H1 (cell line): ENCODE measurements around the gene SPAG5. TPM values are rescaled to one million over a fixed set of nuclear protein-coding genes. Genes with fewer than 3 reads are reported as not detected.

Source experiments
- ASH2L ChIP-seq: fragments of 200-600, 300-600 bp; sonication (generic); IDR thresholded peaks from one replicate; pipeline ENCODE4 v1.7.1; 2017; ENCODE audit warnings: low read length
- ATF2 ChIP-seq: IDR thresholded peaks from 2 replicates; pipeline ENCODE4 v1.6.1; 2012; ENCODE audit warnings: low read length, inconsistent platforms
- BACH1 ChIP-seq: IDR thresholded peaks from 2 replicates; pipeline ENCODE4 v1.6.1; 2012; ENCODE audit warnings: low read length, improper control_type of control experiment
- CBX5 ChIP-seq: fragments of 300-800, 300-1000 bp; sonication (generic); IDR thresholded peaks from 2 replicates; pipeline ENCODE4 v1.7.1; 2016; ENCODE audit warnings: antibody characterized with exemption, low read length, low read depth
- CHD2 ChIP-seq: IDR thresholded peaks from 2 replicates; pipeline ENCODE4 v1.6.1; 2012; ENCODE audit warnings: low read length, improper control_type of control experiment
- CTCF ChIP-seq, 3 experiments: IDR thresholded peaks; 1 replicate in 2 of 3; 2 replicates in 1 of 3; pipeline versions ENCODE4 v1.5.1 to v1.6.1; 2011; ENCODE audit warnings: low read length in 3 of 3, mild to moderate bottlenecking in 3 of 3, inconsistent platforms in 2 of 3, low read depth in 1 of 3, moderate library complexity in 1 of 3; ENCODE audit not compliant: insufficient read depth in 1 of 3; ENCODE audit errors: control extremely low read depth in 1 of 3
- E2F6 ChIP-seq: IDR thresholded peaks from 2 replicates; pipeline ENCODE4 v1.6.1; 2012; ENCODE audit warnings: inconsistent platforms
- EZH2 ChIP-seq: fragments of 200-600 bp; sonication (generic); IDR thresholded peaks from 2 replicates; pipeline ENCODE4 v1.7.1; 2012; ENCODE audit warnings: low read depth, mild to moderate bottlenecking, moderate library complexity, low read length, inconsistent platforms; ENCODE audit not compliant: severe bottlenecking
- GTF2F1 ChIP-seq: IDR thresholded peaks from 2 replicates; pipeline ENCODE4 v1.6.1; 2012; ENCODE audit warnings: low read depth, low read length, improper control_type of control experiment, borderline replicate concordance
- HDAC6 ChIP-seq: IDR thresholded peaks from one replicate; pipeline ENCODE4 v1.7.1; 2012; ENCODE audit warnings: low read depth, mild to moderate bottlenecking, inconsistent platforms, low read length, moderate library complexity
- JUN ChIP-seq: IDR thresholded peaks from 2 replicates; pipeline ENCODE4 v1.6.1; 2011; ENCODE audit warnings: low read depth, mild to moderate bottlenecking, improper control_type of control experiment, low read length
- NRF1 ChIP-seq: IDR thresholded peaks from 2 replicates; pipeline ENCODE4 v1.6.1; 2011; ENCODE audit warnings: mild to moderate bottlenecking, low read depth, low read length, improper control_type of control experiment
- RNF2 ChIP-seq: fragments of 200-900, 300-1000 bp; sonication (generic); IDR thresholded peaks from 2 replicates; pipeline ENCODE4 v1.7.1; 2016; ENCODE audit warnings: borderline replicate concordance, low read depth, mild to moderate bottlenecking, antibody characterized with exemption, low read length; ENCODE audit not compliant: poor library complexity, severe bottlenecking; ENCODE audit errors: missing control alignments
- RXRA ChIP-seq: IDR thresholded peaks from 2 replicates; pipeline ENCODE4 v1.6.1; 2011; ENCODE audit warnings: low read depth, mild to moderate bottlenecking, low read length, moderate library complexity; ENCODE audit not compliant: insufficient read depth
- SAP30 ChIP-seq: fragments of 300-600 bp; sonication (generic); IDR thresholded peaks from 2 replicates; pipeline ENCODE4 v1.7.1; 2012; ENCODE audit warnings: low read length, moderate library complexity, mild to moderate bottlenecking, inconsistent platforms; ENCODE audit not compliant: insufficient read depth, insufficient replicate concordance
- SP2 ChIP-seq: IDR thresholded peaks from 2 replicates; pipeline ENCODE4 v1.6.1; 2012; ENCODE audit warnings: mild to moderate bottlenecking, low read length, inconsistent platforms
- TEAD4 ChIP-seq: IDR thresholded peaks from 2 replicates; pipeline ENCODE4 v1.6.1; 2012; ENCODE audit warnings: low read depth, low read length, inconsistent platforms, mixed read lengths
- polyA plus RNA-seq, 7 experiments: library from polyadenylated mRNA; depleted of rRNA in 3 of 7; stranded (reverse) in 5 of 7; unstranded in 2 of 7; fragments of >200 nt in 5 of 7; fragments of 200-250 nt in 2 of 7; gene quantifications; 1 replicate in 5 of 7; 2 replicates in 1 of 7; 4 replicates in 1 of 7; pipeline versions ENCODE4 v1.2.1 to v1.2.3, GENCODE V29; 2011 to 2013; ENCODE audit warnings: missing spikeins in 2 of 7, mixed read lengths in 2 of 7
- total RNA-seq: library from RNA; stranded (reverse); fragmentation: NEBNext Ultra II Directional; extraction: Animal tissue kit (Norgen Biotek cat#: 25700); gene quantifications from 2 replicates; pipeline ENCODE4 v1.2.1, GENCODE V29; 2021
- TF ChIP-seq, protein P1 (sequence below): IDR thresholded peaks from 2 replicates; pipeline ENCODE4 v1.6.1; 2012; ENCODE audit warnings: inconsistent platforms

SPAG5 gene
- total and polyA plus RNA-seq, 2 of the 8 experiments (the other 6 are each of a cell fraction or from before 2014, with no cell fraction given) = 57.1 to 129 TPM

DNA sequence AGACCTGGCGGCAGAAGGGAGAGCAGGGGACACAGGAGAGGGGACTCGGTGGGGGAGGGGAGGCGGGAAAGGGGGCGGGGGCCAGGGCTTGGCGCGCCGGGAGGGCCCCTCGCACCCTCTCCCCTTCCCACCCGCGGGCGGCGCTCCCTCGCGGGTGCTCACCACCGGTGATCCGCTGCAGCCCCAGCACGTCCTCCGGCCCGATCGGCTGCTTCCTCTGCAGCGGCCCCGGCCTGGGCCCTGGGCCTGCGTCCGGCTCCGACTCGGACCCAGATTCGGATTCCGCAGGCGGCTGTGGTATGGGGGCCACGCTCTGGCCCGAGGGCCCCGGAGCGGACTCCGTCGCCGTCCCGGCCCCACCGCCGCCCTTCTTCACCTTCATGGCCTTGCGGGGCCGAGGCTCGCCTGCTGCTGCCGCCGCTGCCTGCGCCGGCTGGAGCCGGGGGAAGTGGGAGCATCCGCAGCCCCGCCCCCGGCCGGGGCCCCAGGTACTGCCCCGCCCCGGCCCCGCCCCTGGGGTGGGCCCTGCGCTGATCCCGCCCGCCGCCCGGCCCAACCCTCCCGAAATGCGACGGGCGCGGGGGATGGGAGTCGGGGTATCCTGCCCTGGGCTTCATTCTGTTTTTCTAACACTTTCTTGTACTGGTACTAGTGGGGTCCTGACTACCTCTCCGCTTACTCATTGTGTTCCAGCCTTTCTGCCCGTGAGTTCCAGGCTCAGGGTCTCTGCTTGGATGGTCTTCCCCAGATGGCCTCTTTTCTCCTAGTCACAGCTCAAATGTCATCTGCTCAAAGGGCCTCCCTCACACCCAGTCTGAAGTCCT lies 46.4 kb downstream of the SPAG5 start, which contains the start of gene UNC119 (continued):
- TF ChIP-seq E2F6 = no peak; the same call in 1 of the 2 replicates
- no peak for TF ChIP-seq CHD2
- no peak for TF ChIP-seq SP2
- TF ChIP-seq, protein P1, sequence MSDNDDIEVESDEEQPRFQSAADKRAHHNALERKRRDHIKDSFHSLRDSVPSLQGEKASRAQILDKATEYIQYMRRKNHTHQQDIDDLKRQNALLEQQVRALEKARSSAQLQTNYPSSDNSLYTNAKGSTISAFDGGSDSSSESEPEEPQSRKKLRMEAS = no peak
- TF ChIP-seq BACH1 = no peak
- TF ChIP-seq NRF1 = no peak
- no peak for TF ChIP-seq RNF2
- no peak for TF ChIP-seq RXRA
- peak; percentile 76 for TF ChIP-seq ASH2L
- TF ChIP-seq TEAD4 = no peak
- TF ChIP-seq SAP30 = no peak
- TF ChIP-seq CTCF (IDR thresholded peaks at IDR 0.05; ENCODE audit: control extremely low read depth in 1 of 3, insufficient read depth in 1 of 3, low read depth in 1 of 3, low read length in 3 of 3) = no peak
- no peak for TF ChIP-seq JUN
- no peak for TF ChIP-seq CBX5
- no peak for TF ChIP-seq ATF2
- no peak for TF ChIP-seq GTF2F1
- no peak for TF ChIP-seq HDAC6
- TF ChIP-seq EZH2 = no peak
